SK-MEL-5 (cell line): ENCODE measurements around the gene ZSCAN1. TPM values are rescaled to one million over a fixed set of nuclear protein-coding genes. Genes with fewer than 3 reads are reported as not detected.
A peak's percentile ranks its signal among the peaks of the same experiment; 100 is the strongest.
"Not testable (repeated sequence)": the region's sequence is repeated elsewhere in the genome, so short reads cannot be mapped to it uniquely, and the experiment has no call there.

Experiments used
- DNase-seq: peaks from one replicate; pipeline ENCODE4 v3.0.0-alpha.2; 2016; ENCODE audit warnings: low read depth, low spot score
- in situ Hi-C: cut with HindIII; loops from 2 replicates; pipeline ENCODE4 v1.10.0; 2016; ENCODE audit warnings: low sequenced_read_pairs, high pct_unique_total_duplicates, low pct_unique_long_range_greater_than_20kb
- polyA plus RNA-seq, 2 experiments: library from polyadenylated mRNA; depleted of rRNA; stranded (reverse); fragments of >200 nt; gene quantifications; 2 replicates each; pipeline ENCODE4 v1.2.3, GENCODE V29; 2015
- total RNA-seq: library from RNA; depleted of rRNA; stranded (reverse); fragments of >200 nt; shearing (Covaris generic); gene quantifications from 2 replicates; pipeline ENCODE4 v1.2.3, GENCODE V29; 2014; rRNA removed

Gene ZSCAN1, protein sequence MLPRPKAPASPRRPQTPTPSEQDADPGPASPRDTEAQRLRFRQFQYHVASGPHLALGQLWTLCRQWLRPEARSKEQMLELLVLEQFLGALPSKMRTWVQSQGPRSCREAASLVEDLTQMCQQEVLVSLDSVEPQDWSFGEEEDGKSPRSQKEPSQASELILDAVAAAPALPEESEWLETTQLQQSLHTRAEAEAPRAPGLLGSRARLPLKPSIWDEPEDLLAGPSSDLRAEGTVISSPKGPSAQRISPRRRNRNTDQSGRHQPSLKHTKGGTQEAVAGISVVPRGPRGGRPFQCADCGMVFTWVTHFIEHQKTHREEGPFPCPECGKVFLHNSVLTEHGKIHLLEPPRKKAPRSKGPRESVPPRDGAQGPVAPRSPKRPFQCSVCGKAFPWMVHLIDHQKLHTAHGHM
- total RNA-seq, result not detected in 2 replicates
- not detected in 2 replicates for polyA plus RNA-seq (2015; cell fraction: cytosol; rRNA removed)
- not detected in 2 replicates for polyA plus RNA-seq (2015; cell fraction: nucleus; rRNA removed)

- peak; percentile 19 for DNase-seq
- in situ Hi-C loops, result no loop called here
These were observed at the start of gene ZSCAN1 for GRCh38 chr19:58033741-58034476. TSS of gene ZSCAN1 (plus strand) at chr19:58034025. CDS start at chr19:58037837, 3,812 bp downstream.

DNA sequence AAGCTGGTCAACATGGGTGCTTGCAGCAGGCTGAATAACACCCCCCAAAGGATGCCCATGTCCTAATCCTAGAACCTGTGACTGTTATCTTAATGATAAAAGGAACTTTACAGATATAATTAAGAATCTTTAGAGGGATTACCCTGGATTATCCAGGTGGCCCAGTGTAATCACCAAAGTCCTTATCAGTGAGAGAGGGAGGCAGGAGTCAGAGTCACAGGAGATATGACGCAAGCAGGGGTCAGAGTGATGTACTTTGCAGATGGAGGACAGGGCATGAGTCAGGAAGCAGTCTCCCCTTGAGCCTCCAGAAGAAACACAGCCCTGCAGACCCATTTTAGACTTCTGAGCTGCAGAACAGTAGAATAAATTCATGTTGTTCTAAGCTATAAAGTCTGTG, 41.0 kb upstream of the ZSCAN1 start:
- no peak for DNase-seq
- in situ Hi-C loops, result no loop called here

DNA sequence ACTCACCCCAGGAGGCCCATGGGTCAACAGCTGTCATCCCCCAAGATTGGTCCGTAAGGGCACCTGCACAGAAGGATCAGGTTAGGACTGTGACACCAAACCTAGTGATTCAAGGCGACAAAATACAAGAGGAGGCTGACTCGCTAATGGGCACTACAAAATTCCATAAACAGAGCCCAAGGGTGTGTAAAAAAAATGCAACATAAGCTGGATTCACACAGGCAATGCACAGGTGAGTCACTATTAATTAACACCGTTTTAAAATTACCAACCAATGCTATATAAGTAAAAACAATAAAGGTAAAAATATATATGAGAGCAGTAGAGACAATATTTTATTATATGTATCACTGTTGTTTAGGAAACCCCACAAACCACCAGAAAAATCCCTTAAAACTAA, 33.1 kb upstream of the ZSCAN1 start:
- in situ Hi-C loops, result no loop called here

DNA sequence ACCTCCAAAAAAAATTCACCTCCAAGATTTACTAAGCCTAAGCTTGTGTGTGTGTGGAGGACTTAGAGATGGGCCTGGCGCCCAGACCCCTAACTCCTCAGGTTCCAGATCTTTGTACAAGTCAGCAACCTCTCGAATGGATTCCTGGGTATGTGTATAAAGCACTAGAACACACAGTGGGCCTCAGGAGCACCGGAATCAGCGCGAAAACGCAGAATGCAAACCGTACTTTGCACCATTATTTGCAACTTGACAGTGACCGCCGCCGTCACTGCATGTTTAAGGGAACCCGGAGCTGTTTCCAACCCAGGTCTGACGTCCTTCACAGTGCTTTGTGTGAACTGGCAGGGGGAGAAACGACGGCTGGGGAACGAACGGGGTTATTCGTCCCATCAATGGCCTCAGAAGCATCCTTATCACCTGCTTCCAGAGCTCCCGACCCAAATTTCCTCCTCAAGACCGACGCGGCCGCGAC, 31.9 kb upstream of the ZSCAN1 start:
- DNase-seq, result no peak
- in situ Hi-C loops, result no loop called here

More for the DNA sequence above, 33.1 kb upstream of the ZSCAN1 start:
- no peak for DNase-seq

GRCh38 chr19:58002384-58003173, 31.2 kb upstream of the ZSCAN1 start, which contains the start of gene ZNF606:
TSS of gene ZNF606 (minus strand) at chr19:58002820. CDS start at chr19:58001319, 1,501 bp downstream.
- peak; percentile 74 for DNase-seq
- in situ Hi-C loops, result no loop called here

GRCh38 chr19:58003174-58003828, 30.5 kb upstream of the ZSCAN1 start:
- in situ Hi-C loops, result no loop called here
- DNase-seq, result no peak

- peak; percentile 47 for DNase-seq
- in situ Hi-C loops, result no loop called here
These were observed 26.5 kb upstream of the ZSCAN1 start for GRCh38 chr19:58007285-58007684.

DNA sequence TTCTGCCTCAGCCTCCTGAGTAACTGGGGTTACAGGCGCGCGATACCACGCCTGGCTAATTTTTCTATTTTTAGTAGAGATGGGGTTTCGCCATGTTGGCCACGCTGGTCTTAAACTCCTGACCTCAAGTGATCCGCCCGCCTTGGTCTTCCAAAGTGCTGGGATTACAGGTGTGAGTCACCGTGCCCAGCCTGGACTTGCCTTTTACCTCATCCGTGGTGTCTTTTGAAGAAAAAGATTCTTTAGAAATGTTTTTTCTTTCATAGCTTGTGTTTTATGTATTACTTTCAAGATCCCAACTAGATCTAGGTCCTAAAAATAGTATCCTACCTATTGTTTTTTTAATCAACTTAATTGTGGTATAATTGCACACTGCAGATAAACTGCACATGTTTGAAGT, 24.9 kb upstream of the ZSCAN1 start:
- in situ Hi-C loops, DNase-seq: not testable (repeated sequence)

DNA sequence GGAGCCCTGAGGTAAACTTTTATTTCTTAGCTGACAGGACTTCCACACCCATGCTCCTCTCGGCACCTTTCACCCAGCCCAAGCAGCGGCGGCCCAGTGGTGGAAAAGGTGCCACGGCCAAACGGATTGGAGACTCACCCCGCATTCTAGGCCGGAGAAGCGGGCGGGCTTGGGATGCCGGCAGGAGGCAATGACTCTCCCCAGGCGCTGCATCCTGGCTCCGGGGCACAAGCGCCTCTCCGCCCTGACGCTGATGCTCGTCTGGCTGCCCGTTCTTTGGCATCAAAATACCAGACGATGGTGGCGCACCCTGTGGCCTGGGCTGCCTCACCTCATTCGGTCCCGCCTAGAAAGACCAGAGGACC, 24.5 kb upstream of the ZSCAN1 start:
- in situ Hi-C loops, result no loop called here

GRCh38 chr19:58009666-58010301, 24.0 kb upstream of the ZSCAN1 start:
- in situ Hi-C loops, result no loop called here
- peak; percentile 56 for DNase-seq

More for the DNA sequence above, 24.5 kb upstream of the ZSCAN1 start:
- DNase-seq, result no peak

GRCh38 chr19:58010507-58010906, 23.3 kb upstream of the ZSCAN1 start:
- no peak for DNase-seq
- in situ Hi-C loops, result no loop called here

DNA sequence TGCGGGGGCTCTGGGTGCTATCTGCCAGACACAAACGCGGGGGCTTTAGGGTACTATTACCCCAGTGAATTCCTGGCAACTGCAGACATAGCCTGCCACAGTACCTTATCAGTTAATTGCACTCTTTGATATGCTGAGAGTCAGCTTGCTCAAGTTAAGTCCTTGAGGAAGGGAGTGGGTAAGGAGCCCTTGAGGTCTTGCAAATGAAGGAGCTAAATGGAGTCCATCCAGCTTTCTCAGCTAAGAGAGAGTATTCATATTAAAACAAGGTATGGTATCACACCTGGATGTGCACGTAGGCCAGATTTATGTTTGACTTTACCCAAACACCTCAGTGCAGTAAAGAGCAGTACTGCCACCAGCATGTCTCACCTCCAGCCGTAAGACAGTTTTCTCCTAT, 19.7 kb upstream of the ZSCAN1 start:
- DNase-seq, result no peak
- in situ Hi-C loops, result no loop called here

- DNase-seq, result no peak
- in situ Hi-C loops, result no loop called here
These were observed 13.7 kb upstream of the ZSCAN1 start for GRCh38 chr19:58020129-58020528.

DNA sequence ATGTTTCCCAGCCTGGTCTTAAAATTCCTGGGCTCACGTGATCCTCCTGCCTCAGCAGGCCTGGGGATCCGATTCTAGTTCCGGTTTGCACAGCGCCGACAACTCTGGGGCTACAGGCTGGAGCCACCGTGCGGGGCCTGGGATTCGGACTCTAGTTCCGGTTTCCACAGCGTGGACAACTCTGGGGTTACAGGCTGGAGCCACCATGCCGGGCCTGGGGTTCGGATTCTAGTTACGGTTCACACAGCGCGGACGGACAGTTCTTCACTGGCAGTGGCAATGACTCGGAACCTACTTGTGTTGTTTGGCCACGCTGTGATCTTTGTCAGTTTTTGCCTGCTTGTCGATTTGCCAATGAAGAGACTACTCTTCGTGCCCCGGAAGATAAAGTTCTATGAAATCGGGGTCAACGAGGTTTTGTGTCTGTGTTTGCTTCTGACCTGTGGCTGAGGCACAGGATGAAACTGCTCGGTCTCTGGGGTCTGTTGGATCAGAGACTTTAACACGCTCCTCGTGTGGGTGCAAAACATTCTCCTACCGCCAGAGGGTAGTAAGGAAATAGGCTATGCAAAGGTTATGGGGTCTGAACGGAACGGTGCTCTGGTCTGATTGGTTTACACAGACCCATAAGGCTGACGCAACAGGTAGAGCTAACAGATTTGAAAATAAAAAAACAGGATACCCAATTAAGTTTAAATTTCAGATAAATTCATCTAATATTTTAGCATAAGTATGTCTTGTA, 12.1 kb upstream of the ZSCAN1 start:
- peak; percentile 62 for DNase-seq
- in situ Hi-C loops, result no loop called here

DNA sequence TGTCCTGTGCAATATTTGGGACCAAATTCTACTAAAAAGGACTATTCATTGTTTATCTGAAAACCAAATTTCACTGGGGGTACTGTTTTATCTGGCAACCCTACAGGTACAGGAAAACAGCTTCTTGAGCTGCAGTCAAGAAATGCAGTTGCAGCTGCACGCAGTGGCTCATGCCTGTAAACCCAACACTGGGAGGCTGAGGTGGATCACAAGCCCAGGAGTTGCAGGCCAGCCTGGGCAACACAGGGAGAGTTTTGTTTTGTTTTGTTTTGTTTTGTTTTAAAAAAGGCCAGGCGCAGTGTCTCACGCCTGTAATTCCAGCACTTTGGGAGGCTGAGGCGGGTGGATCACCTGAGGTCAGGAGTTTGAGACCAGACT, 11.6 kb upstream of the ZSCAN1 start:
- no peak for DNase-seq
- in situ Hi-C loops, result no loop called here

DNA sequence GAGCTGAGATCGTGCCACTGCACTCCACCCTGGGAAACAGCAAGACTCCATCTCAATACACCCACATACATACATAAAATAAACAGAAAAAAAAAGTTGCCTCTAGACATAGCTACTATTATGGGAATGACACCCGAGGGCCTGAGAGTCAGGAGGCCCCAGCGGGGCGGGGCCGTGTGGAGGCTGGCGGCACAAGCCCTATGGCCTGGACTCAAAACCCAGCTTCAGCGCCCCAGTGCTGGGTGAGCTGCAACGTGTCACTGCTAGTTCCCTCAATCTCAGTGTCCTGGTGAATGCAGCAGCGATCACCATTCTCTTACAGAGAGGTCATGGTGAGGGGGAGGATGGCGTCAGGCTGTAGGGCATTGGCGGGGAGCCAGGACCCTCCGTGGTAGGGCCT, 9.2 kb upstream of the ZSCAN1 start:
- in situ Hi-C loops, result no loop called here
- DNase-seq, result no peak
